Activated CD4-positive, alpha-beta memory T cell treated with anti-CD3 and anti-CD28 coated beads, Interleukin-2, amount 10 ng/mL, durations not matched to agents 7 days and 5 days (primary cell): ENCODE measurements around the gene GRIA1. TPM values are rescaled to one million over a fixed set of nuclear protein-coding genes. Genes with fewer than 3 reads are reported as not detected.

ENCODE experiments used
- CTCF ChIA-PET: fragments of 350-600 bp; sonication (Branson Sonifier 250); formaldehyde crosslinking; loops from one replicate; lab custom pipeline; 2021; ENCODE audit warnings: antibody characterized with exemption, inconsistent platforms; lab: Charles Lee
- POLR2A ChIA-PET: fragments of 350-600 bp; sonication (Branson Sonifier 250); formaldehyde crosslinking; loops from one replicate; lab custom pipeline; 2021; ENCODE audit warnings: antibody characterized with exemption; lab: Charles Lee
- DNase-seq: peaks from one replicate; pipeline ENCODE4 v3.0.0-alpha.2; 2020
- H3K27ac Mint-ChIP-seq: one replicate; pipeline ENCODE4 v1.8.0; 2021; ENCODE audit warnings: mild to moderate bottlenecking, mixed read lengths
- H3K27me3 Mint-ChIP-seq: one replicate; pipeline ENCODE4 v1.8.0; 2021; ENCODE audit warnings: mixed read lengths
- H3K36me3 Mint-ChIP-seq: one replicate; pipeline ENCODE4 v1.8.0; 2021; ENCODE audit warnings: low read depth, mixed read lengths
- H3K4me1 Mint-ChIP-seq: one replicate; pipeline ENCODE4 v1.8.0; 2021; ENCODE audit warnings: mixed read lengths
- H3K4me3 Mint-ChIP-seq: one replicate; pipeline ENCODE4 v1.8.0; 2021; ENCODE audit warnings: mild to moderate bottlenecking, mixed read lengths
- H3K9me3 Mint-ChIP-seq: one replicate; pipeline ENCODE4 v1.8.0; 2021; ENCODE audit warnings: mixed read lengths
- total RNA-seq, 2 experiments: library from RNA; stranded (reverse); gene quantifications; one replicate each; pipeline ENCODE4 v1.2.3, GENCODE V29; 2021

GRIA1 gene
- total RNA-seq, 2 experiments from 2014 or later, result not detected

GRCh38 chr5:153613672-153614071 lies 123.2 kb downstream of the GRIA1 start:
- Mint-ChIP-seq H3K9me3 (no peaks in the 10 kb centered on the region), H3K4me1 (no peaks in the 10 kb centered on the region), H3K36me3 (no peaks in the 10 kb centered on the region), H3K27me3 (no peaks in the 10 kb centered on the region), H3K27ac (no peak overlapping the region), H3K4me3 (no peak overlapping the region)
- POLR2A ChIA-PET, result no interaction called here
- CTCF ChIA-PET, result no interaction called here
- DNase-seq, result no peak

- Mint-ChIP-seq H3K27me3 (no peaks in the 10 kb centered on the region), H3K36me3 (no peaks in the 10 kb centered on the region), H3K4me3 (no peak overlapping the region), H3K27ac (no peak overlapping the region), H3K4me1 (no peaks in the 10 kb centered on the region), H3K9me3 (no peaks in the 10 kb centered on the region)
- ChIA-PET POLR2A (no interaction called here), CTCF (interaction anchor here (1.1 kb wide), 1 partner anchor 1057 kb away, joined by 3 read pairs; no protein-coding TSS in a partner anchor)
- no peak for DNase-seq
These were observed 126.7 kb downstream of the GRIA1 start for GRCh38 chr5:153617190-153617589.

- Mint-ChIP-seq H3K4me1 (no peaks in the 10 kb centered on the region), H3K4me3 (no peak overlapping the region), H3K9me3 (no peaks in the 10 kb centered on the region), H3K36me3 (no peaks in the 10 kb centered on the region), H3K27me3 (no peaks in the 10 kb centered on the region), H3K27ac (no peak overlapping the region)
- CTCF ChIA-PET, result no interaction called here
- no peak for DNase-seq
- POLR2A ChIA-PET, result no interaction called here
These were observed 127.8 kb downstream of the GRIA1 start for GRCh38 chr5:153618307-153618706.

GRCh38 chr5:153618867-153619266 lies 128.4 kb downstream of the GRIA1 start:
- Mint-ChIP-seq H3K9me3 (no peaks in the 10 kb centered on the region), H3K27me3 (no peaks in the 10 kb centered on the region), H3K4me1 (no peaks in the 10 kb centered on the region), H3K36me3 (no peaks in the 10 kb centered on the region), H3K4me3 (no peak overlapping the region), H3K27ac (no peak overlapping the region)
- DNase-seq, result no peak
- POLR2A ChIA-PET, result no interaction called here
- CTCF ChIA-PET, result no interaction called here

GRCh38 chr5:153619771-153620170 lies 129.3 kb downstream of the GRIA1 start:
- Mint-ChIP-seq H3K27me3 (no peaks in the 10 kb centered on the region), H3K4me1 (no peaks in the 10 kb centered on the region), H3K4me3 (no peak overlapping the region), H3K36me3 (no peaks in the 10 kb centered on the region), H3K9me3 (no peaks in the 10 kb centered on the region), H3K27ac (no peak overlapping the region)
- ChIA-PET CTCF (no interaction called here), POLR2A (no interaction called here)
- DNase-seq, result no peak

GRCh38 chr5:153623124-153623523 lies 132.7 kb downstream of the GRIA1 start:
- H3K4me1 Mint-ChIP-seq, result no peaks in the 10 kb centered on the region
- H3K27ac Mint-ChIP-seq, result no peak overlapping the region
- no peaks in the 10 kb centered on the region for H3K9me3 Mint-ChIP-seq
- POLR2A ChIA-PET, result interaction anchor here (0.6 kb wide), 1 partner anchor 1684 kb away, joined by 3 read pairs; no protein-coding TSS in a partner anchor
- H3K36me3 Mint-ChIP-seq, result no peaks in the 10 kb centered on the region
- H3K4me3 Mint-ChIP-seq, result no peak overlapping the region
- CTCF ChIA-PET, result no interaction called here
- no peak for DNase-seq
- H3K27me3 Mint-ChIP-seq, result no peaks in the 10 kb centered on the region

- Mint-ChIP-seq H3K4me1 (no peaks in the 10 kb centered on the region), H3K4me3 (no peak overlapping the region), H3K36me3 (no peaks in the 10 kb centered on the region), H3K27me3 (no peaks in the 10 kb centered on the region), H3K9me3 (no peaks in the 10 kb centered on the region), H3K27ac (no peak overlapping the region)
- DNase-seq, result no peak
- ChIA-PET CTCF (no interaction called here), POLR2A (interaction anchor here (0.6 kb wide), 1 partner anchor 1683 kb away, joined by 3 read pairs; no protein-coding TSS in a partner anchor)
These were observed 133.4 kb downstream of the GRIA1 start for GRCh38 chr5:153623751-153624450.

GRCh38 chr5:153624451-153624765 lies 133.9 kb downstream of the GRIA1 start:
- H3K27me3 Mint-ChIP-seq, result no peaks in the 10 kb centered on the region
- no peak overlapping the region for H3K27ac Mint-ChIP-seq
- H3K4me1 Mint-ChIP-seq, result no peaks in the 10 kb centered on the region
- H3K4me3 Mint-ChIP-seq, result no peak overlapping the region
- no peaks in the 10 kb centered on the region for H3K9me3 Mint-ChIP-seq
- no peaks in the 10 kb centered on the region for H3K36me3 Mint-ChIP-seq
- ChIA-PET POLR2A (no interaction called here), CTCF (no interaction called here)
- DNase-seq, result no peak

GRCh38 chr5:153625826-153626354 lies 135.4 kb downstream of the GRIA1 start:
- Mint-ChIP-seq H3K36me3 (no peaks in the 10 kb centered on the region), H3K27ac (no peak overlapping the region), H3K9me3 (no peaks in the 10 kb centered on the region), H3K4me1 (no peaks in the 10 kb centered on the region), H3K27me3 (no peaks in the 10 kb centered on the region), H3K4me3 (no peak overlapping the region)
- CTCF ChIA-PET, result no interaction called here
- POLR2A ChIA-PET, result no interaction called here
- DNase-seq, result no peak

- DNase-seq, result no peak
- H3K4me1 Mint-ChIP-seq, result no peaks in the 10 kb centered on the region
- H3K9me3 Mint-ChIP-seq, result no peaks in the 10 kb centered on the region
- H3K4me3 Mint-ChIP-seq, result no peak overlapping the region
- no peaks in the 10 kb centered on the region for H3K36me3 Mint-ChIP-seq
- POLR2A ChIA-PET, result no interaction called here
- no peak overlapping the region for H3K27ac Mint-ChIP-seq
- CTCF ChIA-PET, result no interaction called here
- H3K27me3 Mint-ChIP-seq, result no peaks in the 10 kb centered on the region
These were observed 136.4 kb downstream of the GRIA1 start for GRCh38 chr5:153626836-153627235.

GRCh38 chr5:153629027-153629895 lies 138.8 kb downstream of the GRIA1 start:
- no peak overlapping the region for H3K27ac Mint-ChIP-seq
- no peaks in the 10 kb centered on the region for H3K4me1 Mint-ChIP-seq
- no peaks in the 10 kb centered on the region for H3K36me3 Mint-ChIP-seq

GRCh38 chr5:153630546-153630945 lies 140.1 kb downstream of the GRIA1 start:
- no peaks in the 10 kb centered on the region for H3K4me1 Mint-ChIP-seq
- H3K27me3 Mint-ChIP-seq, result no peaks in the 10 kb centered on the region
- no peak overlapping the region for H3K27ac Mint-ChIP-seq
- H3K4me3 Mint-ChIP-seq, result no peak overlapping the region
- H3K36me3 Mint-ChIP-seq, result no peaks in the 10 kb centered on the region
- H3K9me3 Mint-ChIP-seq, result no peaks in the 10 kb centered on the region
- CTCF ChIA-PET, result no interaction called here
- POLR2A ChIA-PET, result no interaction called here
- DNase-seq, result no peak

More at GRCh38 chr5:153629027-153629895, 138.8 kb downstream of the GRIA1 start:
- H3K27me3 Mint-ChIP-seq, result no peaks in the 10 kb centered on the region
- no peaks in the 10 kb centered on the region for H3K9me3 Mint-ChIP-seq
- H3K4me3 Mint-ChIP-seq, result no peak overlapping the region
- DNase-seq, result no peak
- CTCF ChIA-PET, result no interaction called here
- POLR2A ChIA-PET, result no interaction called here

GRCh38 chr5:153632748-153633290 lies 142.3 kb downstream of the GRIA1 start:
- Mint-ChIP-seq H3K27ac (no peak overlapping the region), H3K9me3 (no peaks in the 10 kb centered on the region), H3K27me3 (no peaks in the 10 kb centered on the region), H3K4me3 (no peak overlapping the region), H3K4me1 (no peaks in the 10 kb centered on the region), H3K36me3 (no peaks in the 10 kb centered on the region)
- DNase-seq, result no peak
- ChIA-PET CTCF (no interaction called here), POLR2A (no interaction called here)
